GM18951 (cell line): ENCODE data around the gene PIP4K2A.

Source experiments
- POLR2A ChIP-seq: IDR thresholded peaks from 4 replicates; pipeline ENCODE4 v1.6.1; 2011; ENCODE audit warnings: mild to moderate bottlenecking; ENCODE audit not compliant: insufficient read length, insufficient read depth; ENCODE audit errors: extremely low read depth
- in situ Hi-C: fragments of 300-500 bp; cut with MboI; formaldehyde crosslinking; loops from one replicate; pipeline ENCODE4 v1.12.0; 2022; ENCODE audit warnings: low sequenced_read_pairs, mixed read lengths, inconsistent platforms; ENCODE audit not compliant: unreplicated experiment

Gene PIP4K2A

DNA sequence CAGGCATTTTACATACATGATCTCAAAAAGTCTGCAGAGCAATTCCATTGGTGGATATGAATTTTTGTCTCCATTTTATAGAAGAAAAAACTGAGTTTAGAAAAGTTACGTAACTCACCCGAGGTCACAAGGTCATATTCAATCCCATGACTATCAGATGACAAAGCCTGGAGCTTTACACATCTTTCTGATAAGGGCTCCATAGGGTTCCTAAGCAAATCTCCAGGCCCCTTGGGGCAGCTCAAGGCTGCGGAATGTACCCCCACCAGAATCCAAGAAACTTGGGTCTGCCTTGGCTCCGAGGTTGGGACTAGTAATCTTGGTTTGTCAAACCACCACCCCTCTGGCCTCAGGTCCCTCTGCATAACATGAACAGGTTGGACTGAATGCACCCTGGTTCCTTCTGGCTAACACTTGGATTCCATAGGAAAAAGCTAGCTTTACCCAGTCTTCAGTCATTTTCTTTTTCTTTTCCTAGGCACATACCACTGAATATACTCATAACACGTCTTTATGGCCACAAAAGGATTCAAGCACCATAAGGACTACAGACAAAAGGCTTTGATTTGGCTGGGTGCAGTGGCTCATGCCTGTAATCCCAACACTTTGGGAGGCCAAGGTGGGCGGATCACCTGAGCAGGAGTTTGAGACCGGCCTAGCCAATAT, 55.5 kb downstream of the PIP4K2A start:
- no peak for TF ChIP-seq POLR2A
- in situ Hi-C loops: no loop called here

DNA sequence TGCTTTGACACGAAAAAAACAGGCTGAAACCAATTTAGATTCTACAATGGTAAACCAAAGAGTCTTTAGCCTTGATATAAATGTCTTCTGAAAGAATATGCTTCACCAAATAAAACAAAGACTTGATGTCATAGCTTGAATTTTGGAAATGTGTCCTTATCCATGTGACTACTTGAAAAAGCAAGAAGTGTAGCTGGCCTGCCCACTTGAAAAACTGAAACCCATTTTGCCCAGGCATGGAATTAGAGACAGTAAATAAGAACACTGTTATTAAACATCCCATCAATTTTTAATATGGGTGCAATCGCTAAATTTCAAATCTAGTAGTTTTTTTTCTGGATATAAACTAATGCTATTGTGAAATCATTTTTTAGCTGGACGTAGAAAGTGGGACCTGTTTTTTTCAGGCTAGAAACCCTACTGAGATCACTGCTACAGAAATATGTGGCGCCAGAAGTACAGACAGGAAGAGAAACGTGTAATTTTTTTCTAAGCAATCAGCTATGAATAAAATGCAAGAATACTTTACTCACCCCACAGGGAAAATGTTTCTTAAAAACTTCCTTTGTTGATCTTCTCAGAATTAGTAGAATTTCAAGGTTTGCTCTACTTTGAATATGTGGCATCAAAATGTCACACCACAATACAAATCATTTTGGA, 56.7 kb downstream of the PIP4K2A start:
- in situ Hi-C loops: no loop called here

DNA sequence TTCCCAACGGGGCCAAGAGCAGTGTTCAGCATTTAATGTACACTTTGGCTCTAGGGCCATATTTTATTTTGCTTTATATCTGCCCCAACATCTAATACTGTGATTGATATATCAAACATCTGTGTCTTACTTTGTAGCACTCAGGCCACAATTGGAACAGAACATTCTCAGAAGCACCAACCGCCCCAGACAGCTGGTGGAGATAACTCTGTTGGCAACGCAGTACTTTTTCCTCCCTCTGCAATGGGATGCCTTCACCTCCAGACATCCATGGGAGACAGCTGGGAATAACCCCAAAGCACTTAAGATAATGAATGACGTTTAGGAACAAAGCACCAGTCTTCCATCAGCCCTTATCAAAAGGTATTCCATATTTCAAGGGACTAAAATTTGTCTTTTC, 57.4 kb downstream of the PIP4K2A start:
- TF ChIP-seq POLR2A: no peak
- in situ Hi-C loops: no loop called here

More for the DNA sequence above, 56.7 kb downstream of the PIP4K2A start:
- no peak for TF ChIP-seq POLR2A

DNA sequence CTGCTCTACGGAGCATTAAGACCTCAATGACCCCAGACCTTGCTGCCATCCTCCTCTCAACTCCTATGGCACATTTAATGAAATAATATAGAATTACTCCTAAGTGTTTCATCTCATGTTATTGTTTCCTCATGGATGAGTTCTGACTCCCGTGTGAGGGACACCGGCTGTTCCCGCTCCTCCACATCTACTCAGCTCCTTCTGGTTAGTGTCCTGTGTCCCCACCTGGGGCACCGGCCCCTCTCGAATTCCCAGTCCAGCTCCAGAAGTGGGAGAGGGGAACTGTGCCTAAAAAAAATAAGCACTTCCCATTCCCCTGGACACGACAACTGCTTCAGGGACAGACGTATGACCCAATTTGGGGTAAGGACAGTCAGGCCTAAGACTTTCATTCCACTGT, 58.3 kb downstream of the PIP4K2A start:
- in situ Hi-C loops: no loop called here
- TF ChIP-seq POLR2A: no peak

DNA sequence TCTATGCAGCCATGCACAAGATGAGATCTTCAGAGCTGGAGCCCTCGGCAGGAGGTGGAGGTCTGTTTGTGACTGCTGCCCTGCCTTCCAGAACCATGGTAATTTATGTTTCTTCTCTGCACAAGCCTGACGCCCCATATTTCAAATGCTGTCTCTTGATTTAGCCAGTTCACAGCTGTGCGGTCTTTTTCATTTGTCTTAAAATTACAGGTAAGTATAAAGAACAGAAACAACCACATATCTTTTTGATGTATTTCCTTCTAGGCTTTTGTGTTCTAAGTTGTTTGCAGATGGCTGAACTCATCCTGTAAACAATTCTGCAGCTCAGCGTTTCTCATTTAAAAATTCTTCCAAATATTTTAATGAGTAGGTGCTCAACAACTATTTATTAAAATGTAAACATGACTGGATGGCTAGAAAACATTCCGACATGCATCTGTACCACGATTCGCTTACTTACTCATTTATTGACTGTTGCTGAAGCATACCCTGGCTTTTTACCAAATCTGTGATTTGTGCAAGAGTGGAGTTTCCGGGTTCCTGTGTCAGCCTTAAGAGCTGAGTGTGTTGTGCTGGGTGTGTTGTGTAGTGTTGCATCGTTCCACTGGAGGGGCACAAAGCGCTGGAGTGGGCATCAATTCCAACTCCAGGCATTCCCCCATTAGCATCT, 58.9 kb downstream of the PIP4K2A start:
- in situ Hi-C loops: no loop called here
- no peak for TF ChIP-seq POLR2A

GRCh38 chr10:22652988-22653481, 61.3 kb downstream of the PIP4K2A start:
- no peak for TF ChIP-seq POLR2A
- in situ Hi-C loops: no loop called here

DNA sequence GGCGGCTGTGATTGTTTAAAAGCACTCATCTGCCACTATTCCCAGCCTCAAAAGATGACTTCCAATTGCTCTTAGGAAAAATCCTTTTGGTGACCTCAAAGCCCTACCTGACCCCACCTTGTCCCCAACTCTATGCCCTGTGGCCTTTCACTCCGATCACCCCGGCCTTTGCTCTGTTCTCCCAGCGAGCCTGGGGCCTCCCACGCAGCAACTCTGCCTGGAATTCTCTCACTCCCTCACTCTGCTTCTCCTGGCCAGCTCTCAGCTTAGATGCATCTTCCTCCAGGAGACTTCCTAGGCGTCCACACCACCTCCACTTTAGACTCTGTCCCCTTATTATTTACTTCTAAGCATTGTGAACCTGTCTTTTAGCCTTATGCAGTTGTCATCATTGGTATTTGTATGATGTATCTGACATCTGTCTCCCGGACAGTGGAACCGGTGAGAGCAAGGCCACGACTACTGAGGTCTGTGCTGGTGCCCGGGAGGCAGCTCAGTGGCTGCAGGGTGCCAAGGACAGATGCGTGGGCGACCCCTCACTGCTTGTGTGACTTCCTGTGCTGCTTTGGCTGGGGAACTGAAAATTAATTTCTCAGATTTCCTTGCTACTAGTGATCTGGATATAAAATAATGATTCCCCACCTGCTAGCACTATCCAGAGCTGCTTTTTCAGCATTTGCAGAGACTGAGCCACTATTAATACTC, 63.0 kb downstream of the PIP4K2A start:
- in situ Hi-C loops: no loop called here
- no peak for TF ChIP-seq POLR2A

- no peak for TF ChIP-seq POLR2A
- in situ Hi-C loops: no loop called here
Measured at GRCh38 chr10:22649994-22650393, 64.4 kb downstream of the PIP4K2A start.

DNA sequence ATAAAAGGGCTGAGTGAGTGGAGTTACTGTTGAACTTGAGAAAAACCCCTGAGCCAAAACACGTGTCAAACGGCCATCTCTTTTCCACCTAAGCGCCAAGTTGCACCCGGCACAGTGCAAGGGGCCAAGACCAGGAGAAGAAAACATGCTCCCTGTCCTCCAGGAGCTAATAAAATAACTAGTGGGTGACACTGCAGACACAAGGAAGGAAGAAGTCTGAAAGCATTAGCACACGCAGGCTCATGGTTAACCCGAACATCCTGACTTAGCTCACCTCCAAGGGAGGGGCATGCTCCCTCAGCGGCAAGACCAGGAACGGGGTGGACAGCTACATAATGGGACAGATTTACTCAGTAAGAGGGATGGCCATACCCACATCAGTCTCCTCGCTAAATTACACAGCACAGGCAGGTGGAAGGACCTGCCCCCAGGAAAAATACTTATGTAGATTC, 65.0 kb downstream of the PIP4K2A start:
- in situ Hi-C loops: no loop called here
- TF ChIP-seq POLR2A: no peak

DNA sequence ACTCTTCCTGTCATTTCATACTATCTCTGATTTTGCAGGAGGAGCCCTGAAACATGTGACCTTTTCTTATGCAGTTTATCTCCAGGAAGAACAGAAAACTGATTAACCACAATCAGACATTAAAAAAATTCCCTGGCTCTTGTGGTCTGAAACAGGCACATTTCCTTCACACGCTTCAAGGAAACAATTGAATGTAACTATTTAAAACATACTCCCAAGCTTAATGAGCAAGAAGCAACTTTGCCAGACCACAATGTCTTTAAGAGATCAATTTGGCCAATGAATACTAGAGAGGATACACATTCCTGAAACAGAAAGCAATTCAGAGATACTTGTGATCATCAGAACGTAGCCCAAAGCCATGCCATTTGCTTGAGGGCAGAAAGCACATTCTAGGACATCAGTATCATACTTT, 65.8 kb downstream of the PIP4K2A start:
- TF ChIP-seq POLR2A: no peak
- in situ Hi-C loops: no loop called here

DNA sequence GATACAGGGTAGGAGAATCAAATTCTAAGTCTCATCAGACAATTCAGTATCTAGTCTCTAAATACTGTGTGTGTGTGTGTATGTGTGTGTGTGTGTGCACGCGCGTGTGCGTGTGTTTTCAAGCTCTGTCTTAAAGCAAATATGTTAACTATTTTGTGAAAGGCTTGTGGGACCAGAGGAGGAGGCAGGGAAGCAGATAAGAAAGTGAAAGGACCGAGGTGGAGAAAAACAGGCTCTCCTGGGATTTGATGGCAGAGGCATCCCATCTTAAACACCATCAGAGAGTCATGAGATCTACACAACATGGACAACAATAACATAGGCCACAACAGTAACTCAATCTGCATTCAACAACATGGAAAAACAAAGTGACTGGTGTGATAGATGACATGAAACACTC, 67.1 kb downstream of the PIP4K2A start:
- in situ Hi-C loops: no loop called here
- no peak for TF ChIP-seq POLR2A

- in situ Hi-C loops: no loop called here
- TF ChIP-seq POLR2A: no peak
Measured at GRCh38 chr10:22646388-22646853, 68.0 kb downstream of the PIP4K2A start.

DNA sequence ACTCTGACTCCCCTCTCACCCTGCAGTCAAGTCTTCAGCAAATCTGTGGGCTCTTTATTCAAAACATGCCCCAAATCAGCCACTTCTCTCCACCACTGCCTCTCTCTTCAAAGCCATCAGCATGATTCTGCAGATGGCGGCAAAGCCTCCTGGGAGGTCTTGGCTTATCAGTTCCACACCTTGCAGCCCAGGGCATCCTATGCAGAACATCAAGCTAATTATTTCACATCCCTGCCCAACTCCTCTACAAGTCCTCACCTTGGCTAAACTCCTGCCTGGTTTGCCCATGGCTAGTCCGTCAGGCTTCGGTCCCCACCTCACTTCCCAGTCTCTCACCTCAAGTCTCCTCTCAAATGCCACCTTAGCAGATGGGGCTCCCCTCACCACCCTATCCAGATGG, 70.2 kb downstream of the PIP4K2A start:
- in situ Hi-C loops: no loop called here
- TF ChIP-seq POLR2A: no peak
